ENCODE data around the gene CCDC38. TPM values are rescaled to one million over a fixed set of nuclear protein-coding genes. Genes with fewer than 3 reads are reported as not detected.

The CCDC38 gene
- total RNA-seq, 1 donor, result under 0.01 TPM

DNA sequence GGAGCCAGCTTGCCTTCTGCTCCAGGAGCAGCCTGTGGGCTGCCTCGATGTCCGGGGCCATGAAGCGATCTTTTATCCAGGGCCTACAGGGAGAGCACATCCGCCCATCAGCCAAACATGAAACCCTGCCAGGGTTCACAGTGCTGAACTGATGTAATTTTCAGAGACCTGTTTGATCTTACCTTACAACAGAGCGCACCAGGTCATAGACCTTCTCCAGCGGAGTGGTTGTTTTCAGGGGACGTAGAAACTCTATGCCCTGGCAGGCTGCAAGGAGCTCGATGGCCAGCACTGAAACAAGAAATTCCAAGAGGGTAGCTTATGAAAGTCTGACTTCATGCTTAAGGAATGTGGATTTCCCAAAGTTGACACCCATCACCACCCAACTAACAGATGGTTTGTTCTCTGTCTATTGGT, 34.0 kb upstream of the CCDC38 start:
- H3K27ac ChIP-seq (ENCODE audit: low read depth, low read length), result no peak overlapping the region
- TF ChIP-seq, protein P1, sequence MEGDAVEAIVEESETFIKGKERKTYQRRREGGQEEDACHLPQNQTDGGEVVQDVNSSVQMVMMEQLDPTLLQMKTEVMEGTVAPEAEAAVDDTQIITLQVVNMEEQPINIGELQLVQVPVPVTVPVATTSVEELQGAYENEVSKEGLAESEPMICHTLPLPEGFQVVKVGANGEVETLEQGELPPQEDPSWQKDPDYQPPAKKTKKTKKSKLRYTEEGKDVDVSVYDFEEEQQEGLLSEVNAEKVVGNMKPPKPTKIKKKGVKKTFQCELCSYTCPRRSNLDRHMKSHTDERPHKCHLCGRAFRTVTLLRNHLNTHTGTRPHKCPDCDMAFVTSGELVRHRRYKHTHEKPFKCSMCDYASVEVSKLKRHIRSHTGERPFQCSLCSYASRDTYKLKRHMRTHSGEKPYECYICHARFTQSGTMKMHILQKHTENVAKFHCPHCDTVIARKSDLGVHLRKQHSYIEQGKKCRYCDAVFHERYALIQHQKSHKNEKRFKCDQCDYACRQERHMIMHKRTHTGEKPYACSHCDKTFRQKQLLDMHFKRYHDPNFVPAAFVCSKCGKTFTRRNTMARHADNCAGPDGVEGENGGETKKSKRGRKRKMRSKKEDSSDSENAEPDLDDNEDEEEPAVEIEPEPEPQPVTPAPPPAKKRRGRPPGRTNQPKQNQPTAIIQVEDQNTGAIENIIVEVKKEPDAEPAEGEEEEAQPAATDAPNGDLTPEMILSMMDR (IDR thresholded peaks at IDR 0.05; ENCODE audit: extremely low read depth, low read depth, low read length), result no peak
- H3K4me2 ChIP-seq (ENCODE audit: insufficient read depth, low read length), result no peak overlapping the region
- H3K36me3 ChIP-seq (ENCODE audit: insufficient read depth, low read length), result no peaks in the 10 kb centered on the region
- no peak overlapping the region for H3K4me3 ChIP-seq (ENCODE audit: insufficient read depth, low read length)
- H3K79me2 ChIP-seq (ENCODE audit: insufficient read depth, low read length), result no peaks in the 10 kb centered on the region
- H2AFZ ChIP-seq (ENCODE audit: low read length), result no peak overlapping the region
- peaks cover 14% of the 10 kb centered on the region for H3K27me3 ChIP-seq (ENCODE audit: insufficient read depth, low read length)
- H3K9me3 ChIP-seq (ENCODE audit: low read depth, low read length), result no peaks in the 10 kb centered on the region
- DNase-seq (ENCODE audit: insufficient read length, low spot score, missing footprints), result no peak
- H4K20me1 ChIP-seq (ENCODE audit: insufficient read depth, low read length), result no peaks in the 10 kb centered on the region
- H3K4me1 ChIP-seq (ENCODE audit: insufficient read depth, low read length), result no peaks in the 10 kb centered on the region

DNA sequence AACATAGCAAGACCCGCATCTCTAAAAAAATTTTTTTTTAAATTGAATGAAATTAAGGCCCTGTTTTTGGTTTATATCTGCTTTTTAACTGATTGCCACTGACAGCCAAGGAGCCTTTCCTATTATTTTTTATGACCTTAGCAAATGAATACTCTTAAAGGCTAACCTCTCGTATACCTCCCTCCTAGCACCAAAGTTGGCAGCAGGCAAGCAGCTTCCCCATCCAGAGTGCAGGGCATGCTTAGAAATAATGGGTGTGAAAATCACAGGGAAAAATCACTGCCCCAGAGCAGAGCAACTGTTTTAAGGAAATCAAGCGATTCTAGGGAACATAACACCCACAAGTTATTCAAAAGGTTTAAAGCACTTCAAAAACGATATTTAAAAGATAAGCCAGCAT, 33.1 kb upstream of the CCDC38 start:
- Histone ChIP-seq H3K9me3 (ENCODE audit: low read depth, low read length) (no peaks in the 10 kb centered on the region), H3K79me2 (ENCODE audit: insufficient read depth, low read length) (no peaks in the 10 kb centered on the region), H2AFZ (ENCODE audit: low read length) (no peak overlapping the region), H3K4me1 (ENCODE audit: insufficient read depth, low read length) (no peaks in the 10 kb centered on the region), H3K36me3 (ENCODE audit: insufficient read depth, low read length) (no peaks in the 10 kb centered on the region), H3K4me2 (ENCODE audit: insufficient read depth, low read length) (no peak overlapping the region), H3K27me3 (ENCODE audit: insufficient read depth, low read length) (peaks cover 13% of the 10 kb centered on the region), H3K27ac (ENCODE audit: low read depth, low read length) (no peak overlapping the region), H4K20me1 (ENCODE audit: insufficient read depth, low read length) (no peaks in the 10 kb centered on the region), H3K4me3 (ENCODE audit: insufficient read depth, low read length) (no peak overlapping the region)
- TF ChIP-seq, protein P1 (IDR thresholded peaks at IDR 0.05; ENCODE audit: extremely low read depth, low read depth, low read length), result no peak
- DNase-seq (ENCODE audit: insufficient read length, low spot score, missing footprints), result no peak

DNA sequence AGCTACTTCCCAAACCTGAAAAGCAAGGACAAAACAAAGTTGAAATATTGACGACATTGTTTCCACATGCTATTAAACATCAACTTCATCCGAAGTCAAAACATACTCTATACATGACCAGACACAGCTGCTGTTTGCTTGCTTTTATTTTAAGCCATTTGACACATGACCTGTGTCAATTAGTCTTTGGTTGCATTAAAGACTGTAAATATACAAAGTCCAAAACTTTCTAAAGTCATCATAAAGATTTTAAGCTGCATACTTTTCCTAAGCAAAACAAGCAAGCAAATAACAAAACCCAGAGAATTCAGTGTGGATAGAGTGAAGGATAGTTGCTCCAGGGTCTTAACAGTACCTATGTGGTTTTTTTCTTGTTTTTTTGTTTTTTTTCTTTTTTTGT, 31.9 kb upstream of the CCDC38 start:
- Histone ChIP-seq H3K4me1 (ENCODE audit: insufficient read depth, low read length) (no peaks in the 10 kb centered on the region), H3K4me2 (ENCODE audit: insufficient read depth, low read length) (no peak overlapping the region), H3K27ac (ENCODE audit: low read depth, low read length) (no peak overlapping the region), H2AFZ (ENCODE audit: low read length) (no peak overlapping the region), H3K79me2 (ENCODE audit: insufficient read depth, low read length) (no peaks in the 10 kb centered on the region), H4K20me1 (ENCODE audit: insufficient read depth, low read length) (no peaks in the 10 kb centered on the region), H3K27me3 (ENCODE audit: insufficient read depth, low read length) (peaks cover 10% of the 10 kb centered on the region), H3K36me3 (ENCODE audit: insufficient read depth, low read length) (no peaks in the 10 kb centered on the region), H3K4me3 (ENCODE audit: insufficient read depth, low read length) (no peak overlapping the region), H3K9me3 (ENCODE audit: low read depth, low read length) (no peaks in the 10 kb centered on the region)
- TF ChIP-seq, protein P1 (IDR thresholded peaks at IDR 0.05; ENCODE audit: extremely low read depth, low read depth, low read length), result no peak
- DNase-seq (ENCODE audit: insufficient read length, low spot score, missing footprints), result no peak

DNA sequence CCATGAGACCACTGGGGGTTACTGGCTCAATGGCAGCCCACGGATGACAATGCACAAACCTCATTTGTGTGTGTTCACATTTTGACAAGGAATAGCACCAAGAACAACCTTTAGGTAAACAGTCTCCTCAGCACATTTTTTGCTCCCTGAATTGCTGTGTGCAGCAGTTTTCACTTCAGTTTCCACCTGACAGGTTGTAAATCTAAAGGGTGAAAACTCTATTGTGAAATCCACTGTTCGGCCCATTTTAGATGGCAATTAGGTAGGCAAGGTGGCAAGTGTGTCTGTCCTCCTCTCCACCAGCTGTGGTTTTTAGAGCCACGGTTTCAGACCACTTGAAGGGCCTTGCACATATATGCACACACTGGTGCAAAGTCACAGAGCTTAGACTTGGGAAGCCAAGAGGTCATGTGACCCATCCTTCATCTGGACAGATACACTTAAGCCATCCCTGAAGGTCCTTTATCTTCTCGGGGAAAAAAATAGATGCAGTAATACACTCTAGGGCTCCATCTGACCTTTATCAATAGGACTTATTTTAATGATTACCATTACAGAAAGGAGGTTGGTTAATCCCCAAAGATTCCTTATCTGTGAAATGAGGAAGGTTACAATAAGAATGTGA, 30.5 kb upstream of the CCDC38 start:
- H3K27ac ChIP-seq (ENCODE audit: low read depth, low read length), result no peak overlapping the region
- TF ChIP-seq, protein P1 (IDR thresholded peaks at IDR 0.05; ENCODE audit: extremely low read depth, low read depth, low read length), result no peak
- no peaks in the 10 kb centered on the region for H3K36me3 ChIP-seq (ENCODE audit: insufficient read depth, low read length)
- no peaks in the 10 kb centered on the region for H4K20me1 ChIP-seq (ENCODE audit: insufficient read depth, low read length)
- DNase-seq (ENCODE audit: insufficient read length, low spot score, missing footprints), result no peak
- H3K27me3 ChIP-seq (ENCODE audit: insufficient read depth, low read length), result no peaks in the 10 kb centered on the region
- H3K9me3 ChIP-seq (ENCODE audit: low read depth, low read length), result no peaks in the 10 kb centered on the region
- H3K4me1 ChIP-seq (ENCODE audit: insufficient read depth, low read length), result no peaks in the 10 kb centered on the region
- no peak overlapping the region for H2AFZ ChIP-seq (ENCODE audit: low read length)
- no peaks in the 10 kb centered on the region for H3K79me2 ChIP-seq (ENCODE audit: insufficient read depth, low read length)
- H3K4me2 ChIP-seq (ENCODE audit: insufficient read depth, low read length), result no peak overlapping the region
- H3K4me3 ChIP-seq (ENCODE audit: insufficient read depth, low read length), result no peak overlapping the region
